ENCODE results near the gene NOD2. TPM values are rescaled to one million over a fixed set of nuclear protein-coding genes. Genes with fewer than 3 reads are reported as not detected.

Gene NOD2
- total and polyA plus RNA-seq, 2 of the 13 experiments (the other 11 are each of a cell fraction or from before 2014, with no cell fraction given), result 0.27 to 0.81 TPM

- TF ChIP-seq ZBTB4 (CRISPR knock-in tag; IDR thresholded peaks at IDR 0.05; ENCODE audit: borderline replicate concordance) (no peak), NCOA2 (CRISPR knock-in tag; IDR thresholded peaks at IDR 0.05) (no peak), JDP2 (CRISPR knock-in tag; IDR thresholded peaks at IDR 0.05; ENCODE audit: borderline replicate concordance) (no peak), POLR2AphosphoS2 (IDR thresholded peaks at IDR 0.05; ENCODE audit: low read depth, low read length) (no peak), ZBTB14 (CRISPR knock-in tag; IDR thresholded peaks at IDR 0.05) (0 out of 2 replicates have a peak, but pooled peaks have one; percentile 21), MAFG (CRISPR knock-in tag; IDR thresholded peaks at IDR 0.05) (no peak), ZNF878 (CRISPR knock-in tag; IDR thresholded peaks at IDR 0.05) (no peak), HNF4A (CRISPR knock-in tag; IDR thresholded peaks at IDR 0.05) (peak; percentile 30), GMEB1 (CRISPR knock-in tag; IDR thresholded peaks at IDR 0.05; ENCODE audit: borderline replicate concordance) (no peak), TRAFD1 (CRISPR knock-in tag; IDR thresholded peaks at IDR 0.05; ENCODE audit: borderline replicate concordance) (no peak), ZGPAT (CRISPR knock-in tag; IDR thresholded peaks at IDR 0.05) (peak; percentile 38; the same call in 1 of the 2 replicates), ZC3H4 (CRISPR knock-in tag; IDR thresholded peaks at IDR 0.05; ENCODE audit: borderline replicate concordance) (no peak), CREBL2 (CRISPR knock-in tag; IDR thresholded peaks at IDR 0.05; ENCODE audit: borderline replicate concordance) (no peak)
Observed at GRCh38 chr16:50721549-50722404, 28.4 kb downstream of the NOD2 start (continued).

All from HepG2 (cell line).